HepG2 (cell line): ENCODE measurements around the gene MOCS1. TPM values are rescaled to one million over a fixed set of nuclear protein-coding genes. Genes with fewer than 3 reads are reported as not detected.

ENCODE experiments used
- CBX2 ChIP-seq, 2 experiments: fragments of 200-600 bp in 1 of 2; sonication (generic); formaldehyde crosslinking in 1 of 2; IDR thresholded peaks; 2 replicates each; pipeline versions ENCODE4 v1.7.0 to v1.8.1; 2018 to 2022; ENCODE audit warnings: low read depth in 2 of 2, low read length in 1 of 2, mild to moderate bottlenecking in 1 of 2, missing genetic modification reagents in 1 of 2
- DMAP1 ChIP-seq: IDR thresholded peaks from 2 replicates; pipeline ENCODE4 v1.6.1; 2016
- ETV5 ChIP-seq: IDR thresholded peaks from 2 replicates; pipeline ENCODE4 v1.6.1; 2018; ENCODE audit warnings: missing biosample characterization, missing genetic modification reagents, inconsistent platforms, borderline replicate concordance
- FOXJ3 ChIP-seq: sonication (generic); formaldehyde crosslinking; IDR thresholded peaks from 2 replicates; pipeline ENCODE4 v1.4.0; 2020; ENCODE audit warnings: missing genetic modification reagents, mild to moderate bottlenecking, borderline replicate concordance
- FOXO1 ChIP-seq: sonication (generic); formaldehyde crosslinking; IDR thresholded peaks from 2 replicates; pipeline ENCODE4 v1.4.0; 2020; ENCODE audit warnings: missing genetic modification reagents
- HINFP ChIP-seq: sonication (generic); formaldehyde crosslinking; IDR thresholded peaks from 2 replicates; pipeline ENCODE4 v1.4.0; 2020; ENCODE audit warnings: low read depth, mild to moderate bottlenecking, missing genetic modification reagents
- MAFK ChIP-seq, 2 experiments: IDR thresholded peaks in 1 of 2; conservative IDR thresholded peaks in 1 of 2; 2 replicates each; pipeline ENCODE4 v1.6.1; 2011; ENCODE audit warnings: improper control_type of control experiment in 2 of 2, low read length in 2 of 2
- MTF1 ChIP-seq: sonication (generic); formaldehyde crosslinking; IDR thresholded peaks from 2 replicates; pipeline ENCODE4 v1.5.0; 2020; ENCODE audit warnings: missing genetic modification reagents
- PBX2 ChIP-seq: IDR thresholded peaks from 2 replicates; pipeline ENCODE4 v1.6.1; 2016; ENCODE audit warnings: control low read depth
- SP2 ChIP-seq: sonication (generic); formaldehyde crosslinking; IDR thresholded peaks from 2 replicates; pipeline ENCODE4 v1.5.1; 2020; ENCODE audit warnings: mild to moderate bottlenecking, missing genetic modification reagents
- THAP11 ChIP-seq: IDR thresholded peaks from 2 replicates; pipeline ENCODE4 v1.6.1; 2016; ENCODE audit warnings: missing biosample characterization, missing genetic modification reagents
- ZBTB21 ChIP-seq: sonication (generic); formaldehyde crosslinking; IDR thresholded peaks from 2 replicates; pipeline ENCODE4 v1.4.0; 2020; ENCODE audit warnings: missing genetic modification reagents
- ZFP41 ChIP-seq: sonication (generic); formaldehyde crosslinking; IDR thresholded peaks from 2 replicates; pipeline ENCODE4 v1.4.0; 2020; ENCODE audit warnings: mild to moderate bottlenecking, missing genetic modification reagents, borderline replicate concordance
- ZGPAT ChIP-seq: IDR thresholded peaks from 2 replicates; pipeline ENCODE4 v1.6.1; 2016; ENCODE audit warnings: mild to moderate bottlenecking
- ZNF260 ChIP-seq: sonication (generic); formaldehyde crosslinking; IDR thresholded peaks from 2 replicates; pipeline ENCODE4 v1.4.0; 2020; ENCODE audit warnings: missing genetic modification reagents, low read depth, mild to moderate bottlenecking, borderline replicate concordance
- ZNF263 ChIP-seq: sonication (generic); formaldehyde crosslinking; IDR thresholded peaks from 2 replicates; pipeline ENCODE4 v1.4.0; 2020; ENCODE audit warnings: missing genetic modification reagents
- ZNF280D ChIP-seq: sonication (generic); formaldehyde crosslinking; IDR thresholded peaks from 2 replicates; pipeline ENCODE4 v1.5.1; 2020; ENCODE audit warnings: mild to moderate bottlenecking, missing genetic modification reagents
- ZNF691 ChIP-seq: sonication (generic); formaldehyde crosslinking; IDR thresholded peaks from 2 replicates; pipeline ENCODE4 v1.4.0; 2020; ENCODE audit warnings: missing genetic modification reagents, low read depth, mild to moderate bottlenecking, borderline replicate concordance
- ZNF784 ChIP-seq: sonication (generic); formaldehyde crosslinking; IDR thresholded peaks from 2 replicates; pipeline ENCODE4 v1.5.1; 2020; ENCODE audit warnings: missing genetic modification reagents, mild to moderate bottlenecking, borderline replicate concordance
- ZSCAN9 ChIP-seq: IDR thresholded peaks from 2 replicates; pipeline ENCODE4 v1.6.1; 2016; ENCODE audit warnings: borderline replicate concordance
- polyA plus RNA-seq, 8 experiments: library from polyadenylated mRNA; depleted of rRNA in 3 of 8; stranded (reverse) in 7 of 8; unstranded in 1 of 8; fragments of >200 nt; fragmentation: Illumina TruSeq in 4 of 8; extraction: Trizol in 4 of 8; gene quantifications; 2 replicates each; pipeline versions ENCODE4 v1.2.1 to v1.2.3, GENCODE V29; 2011 to 2016; ENCODE audit warnings: low read depth in 4 of 8, missing spikeins in 1 of 8, mixed read lengths in 1 of 8; ENCODE audit not compliant: insufficient read depth in 1 of 8
- total RNA-seq, 5 experiments: library from RNA; depleted of rRNA; stranded (reverse); fragments of >200 nt; fragmentation: Illumina TruSeq; extraction: Trizol; gene quantifications; 2 replicates each; pipeline ENCODE4 v1.2.3, GENCODE V29; 2016; ENCODE audit warnings: low read depth in 1 of 5

MOCS1 gene
- total and polyA plus RNA-seq, 2 of the 13 experiments (the other 11 are each of a cell fraction or from before 2014, with no cell fraction given): 5.3 to 11.7 TPM

GRCh38 chr6:39948199-39948791 is 14.0 kb upstream of the MOCS1 start (continued):
- TF ChIP-seq MTF1 (CRISPR knock-in tag) (no peak), FOXO1 (CRISPR knock-in tag) (no peak), HINFP (CRISPR knock-in tag) (no peak), THAP11 (CRISPR knock-in tag) (no peak), ZNF260 (CRISPR knock-in tag) (no peak), ZFP41 (CRISPR knock-in tag) (no peak), ZBTB21 (CRISPR knock-in tag) (no peak), ZNF263 (CRISPR knock-in tag) (no peak), CBX2 (IDR thresholded peaks at IDR 0.05; ENCODE audit: low read depth, low read length) (no peak), CBX2 (CRISPR knock-in tag; IDR thresholded peaks at IDR 0.05; ENCODE audit: low read depth) (no peak), MAFK (conservative IDR thresholded peaks at IDR 0.05 in 1 of 2, IDR thresholded peaks at IDR 0.05 in 1 of 2; ENCODE audit: low read length in 2 of 2) (no peak), ZNF784 (CRISPR knock-in tag) (no peak), PBX2 (CRISPR knock-in tag) (no peak), ZNF280D (no peak), FOXJ3 (no peak), ETV5 (CRISPR knock-in tag) (no peak), ZGPAT (CRISPR knock-in tag) (no peak), SP2 (CRISPR knock-in tag) (no peak), ZSCAN9 (no peak), ZNF691 (CRISPR knock-in tag) (no peak), DMAP1 (CRISPR knock-in tag) (no peak)
